Panc1 (cell line): ENCODE measurements around the gene FLVCR1. TPM values are rescaled to one million over a fixed set of nuclear protein-coding genes. Genes with fewer than 3 reads are reported as not detected.

ENCODE experiments used
- ATAC-seq: fragments of 200-7000 bp; cut with Tn5 transposase; 2 replicates; pipeline ENCODE4 v1.9.1; 2020; ENCODE audit warnings: mild to moderate bottlenecking, moderate library complexity
- BruUV-seq: library from RNA; stranded (reverse); fragments of 400-500 nt; replicated peaks from 2 replicates; lab custom pipeline; 2021; lab: Mats Ljungman, UMichigan
- CTCF ChIA-PET: fragments of 300-600 bp; sonication (Branson Sonifier 250); formaldehyde crosslinking; loops from one replicate; lab custom pipeline; 2022; ENCODE audit warnings: antibody characterized with exemption; lab: Charles Lee
- POLR2A ChIA-PET: fragments of 300-600 bp; sonication (Branson Sonifier 250); formaldehyde crosslinking; loops from one replicate; lab custom pipeline; 2022; ENCODE audit warnings: antibody characterized with exemption; lab: Charles Lee
- DNase-seq: peaks from one replicate; pipeline ENCODE4 v3.0.0-alpha.2; 2010; ENCODE audit warnings: low read depth, low spot score
- H3K27ac ChIP-seq: 2 replicates; pipeline ENCODE4 v1.5.1; 2011; ENCODE audit warnings: mild to moderate bottlenecking, low read length, inconsistent platforms
- H3K27me3 ChIP-seq: fragments of 200-500 bp; sonication (Bioruptor generic); 2 replicates; pipeline ENCODE4 v1.6.0; 2014; ENCODE audit warnings: low read length, inconsistent platforms; ENCODE audit not compliant: control insufficient read depth, insufficient read depth
- H3K36me3 ChIP-seq: fragments of 200-500 bp; sonication (Bioruptor generic); 2 replicates; pipeline ENCODE4 v1.5.1; 2014; ENCODE audit warnings: inconsistent platforms, mild to moderate bottlenecking, low read length, moderate library complexity; ENCODE audit not compliant: control insufficient read depth, insufficient read depth
- H3K4me1 ChIP-seq: 2 replicates; pipeline ENCODE4 v1.5.1; 2011; ENCODE audit warnings: inconsistent platforms, mild to moderate bottlenecking, low read length, moderate library complexity; ENCODE audit not compliant: control insufficient read depth, insufficient read depth
- H3K4me3 ChIP-seq, 2 experiments: 2 replicates each; pipeline ENCODE4 v1.5.1; 2011 to 2012; ENCODE audit warnings: low read depth in 2 of 2, low read length in 2 of 2, mild to moderate bottlenecking in 2 of 2, inconsistent platforms in 1 of 2, moderate library complexity in 1 of 2
- H3K9me3 ChIP-seq: fragments of 200-500 bp; sonication (Bioruptor generic); 2 replicates; pipeline ENCODE4 v1.5.1; 2014; ENCODE audit warnings: low read depth, mild to moderate bottlenecking, inconsistent platforms, low read length, moderate library complexity; ENCODE audit not compliant: control insufficient read depth, insufficient read depth
- POLR2AphosphoS5 ChIP-seq: IDR thresholded peaks from 2 replicates; pipeline ENCODE4 v1.6.1; 2012; ENCODE audit warnings: mild to moderate bottlenecking, low read depth, low read length, moderate library complexity
- REST ChIP-seq, 2 experiments: IDR thresholded peaks; 2 replicates each; pipeline ENCODE4 v1.6.1; 2011 to 2012; ENCODE audit warnings: low read depth in 2 of 2, control low read depth in 1 of 2, low read length in 1 of 2, mild to moderate bottlenecking in 1 of 2, moderate library complexity in 1 of 2; ENCODE audit not compliant: insufficient read depth in 1 of 2
- SIN3A ChIP-seq: IDR thresholded peaks from 2 replicates; pipeline ENCODE4 v1.6.1; 2012; ENCODE audit warnings: low read depth, mild to moderate bottlenecking, low read length, moderate library complexity, borderline replicate concordance; ENCODE audit not compliant: insufficient read depth
- TCF7L2 ChIP-seq: IDR thresholded peaks from 2 replicates; pipeline ENCODE4 v1.6.1; 2011; ENCODE audit warnings: mild to moderate bottlenecking, low read depth, low read length, inconsistent platforms
- in situ Hi-C: cut with HindIII; loops from 2 replicates; pipeline ENCODE4 v1.10.0; 2016; ENCODE audit warnings: low sequenced_read_pairs, low pct_unique_long_range_greater_than_20kb
- intact Hi-C: fragments of 100-400 bp; cut with micrococcal nuclease; formaldehyde crosslinking; loops from one replicate; pipeline ENCODE4 v1.10.0; 2022; ENCODE audit not compliant: unreplicated experiment
- total RNA-seq: library from RNA; stranded (reverse); gene quantifications from one replicate; pipeline ENCODE4 v1.2.1, GENCODE V29; 2021; ENCODE audit not compliant: unreplicated experiment
- TF ChIP-seq, protein P1 (sequence below): fragments of 450-650 bp; IDR thresholded peaks from 2 replicates; pipeline ENCODE4 v1.5.1; 2017; ENCODE audit warnings: mild to moderate bottlenecking

FLVCR1 gene
- total RNA-seq, 1 experiment from 2014 or later, result 21.4 TPM

DNA sequence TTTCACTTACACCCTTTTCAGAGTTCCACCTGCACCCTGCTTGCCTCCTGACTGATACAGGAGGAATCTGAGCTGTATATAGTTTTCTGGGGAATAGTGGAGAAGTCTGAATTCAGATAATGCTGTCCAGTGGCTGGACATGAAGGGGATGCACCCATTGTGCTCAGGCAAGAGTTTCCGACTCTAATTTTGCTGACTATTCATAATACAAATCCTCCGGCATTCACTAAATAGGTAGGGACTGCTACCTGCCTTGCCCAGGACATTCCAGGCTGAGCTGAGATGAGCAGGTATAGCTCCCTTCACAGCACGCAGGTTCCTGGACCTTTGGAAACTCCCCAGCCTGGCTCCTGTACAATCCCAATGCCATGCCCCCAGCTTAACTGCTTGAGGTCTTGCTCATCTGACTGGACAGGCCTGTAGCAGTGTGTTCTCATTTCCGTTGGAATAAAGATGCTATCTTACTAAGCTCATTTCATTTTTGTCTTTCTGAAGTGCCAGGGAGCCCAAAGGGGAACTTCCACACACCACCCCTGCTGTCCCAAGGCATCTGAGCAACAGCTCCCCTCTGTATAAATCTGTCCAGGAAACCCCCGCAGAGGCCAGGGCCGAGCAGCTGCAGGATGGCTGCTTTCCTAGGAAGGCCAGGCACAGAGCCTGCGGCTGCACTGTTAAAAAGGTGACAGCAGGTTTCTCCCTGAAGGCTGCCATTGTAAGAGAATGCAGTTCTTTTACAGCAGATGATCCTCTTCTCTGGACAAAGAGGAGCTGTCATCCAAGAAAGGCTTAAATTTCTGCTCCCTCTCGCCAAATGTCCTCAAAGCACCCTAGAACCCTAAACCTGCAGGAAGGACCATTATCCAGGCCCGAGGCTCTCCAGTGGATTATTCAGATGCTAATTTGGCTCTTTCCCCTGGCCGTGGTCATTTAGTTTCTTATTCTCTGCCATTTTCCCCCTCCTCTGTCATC is 70.5 kb downstream of the FLVCR1 start:
- CTCF ChIA-PET, result no interaction called here
- BruUV-seq, result no TSS peak
- Histone ChIP-seq H3K4me3 (no peak overlapping the region), H3K27me3 (no peaks in the 10 kb centered on the region), H3K9me3 (no peaks in the 10 kb centered on the region), H3K27ac (no peak overlapping the region), H3K4me1 (no peaks in the 10 kb centered on the region), H3K36me3 (no peaks in the 10 kb centered on the region)
- ATAC-seq, result peak; percentile 62
- POLR2A ChIA-PET, result no interaction called here
- intact Hi-C loops (no loop called here), in situ Hi-C loops (no loop called here)
- DNase-seq, result no peak
- TF ChIP-seq SIN3A, result no peak
- no peak for TF ChIP-seq REST (IDR thresholded peaks at IDR 0.05; ENCODE audit: insufficient read depth in 1 of 2, low read depth in 2 of 2, low read length in 1 of 2)
- TF ChIP-seq TCF7L2, result no peak
- TF ChIP-seq POLR2AphosphoS5, result no peak
- TF ChIP-seq, protein P1, sequence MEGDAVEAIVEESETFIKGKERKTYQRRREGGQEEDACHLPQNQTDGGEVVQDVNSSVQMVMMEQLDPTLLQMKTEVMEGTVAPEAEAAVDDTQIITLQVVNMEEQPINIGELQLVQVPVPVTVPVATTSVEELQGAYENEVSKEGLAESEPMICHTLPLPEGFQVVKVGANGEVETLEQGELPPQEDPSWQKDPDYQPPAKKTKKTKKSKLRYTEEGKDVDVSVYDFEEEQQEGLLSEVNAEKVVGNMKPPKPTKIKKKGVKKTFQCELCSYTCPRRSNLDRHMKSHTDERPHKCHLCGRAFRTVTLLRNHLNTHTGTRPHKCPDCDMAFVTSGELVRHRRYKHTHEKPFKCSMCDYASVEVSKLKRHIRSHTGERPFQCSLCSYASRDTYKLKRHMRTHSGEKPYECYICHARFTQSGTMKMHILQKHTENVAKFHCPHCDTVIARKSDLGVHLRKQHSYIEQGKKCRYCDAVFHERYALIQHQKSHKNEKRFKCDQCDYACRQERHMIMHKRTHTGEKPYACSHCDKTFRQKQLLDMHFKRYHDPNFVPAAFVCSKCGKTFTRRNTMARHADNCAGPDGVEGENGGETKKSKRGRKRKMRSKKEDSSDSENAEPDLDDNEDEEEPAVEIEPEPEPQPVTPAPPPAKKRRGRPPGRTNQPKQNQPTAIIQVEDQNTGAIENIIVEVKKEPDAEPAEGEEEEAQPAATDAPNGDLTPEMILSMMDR, result no peak

DNA sequence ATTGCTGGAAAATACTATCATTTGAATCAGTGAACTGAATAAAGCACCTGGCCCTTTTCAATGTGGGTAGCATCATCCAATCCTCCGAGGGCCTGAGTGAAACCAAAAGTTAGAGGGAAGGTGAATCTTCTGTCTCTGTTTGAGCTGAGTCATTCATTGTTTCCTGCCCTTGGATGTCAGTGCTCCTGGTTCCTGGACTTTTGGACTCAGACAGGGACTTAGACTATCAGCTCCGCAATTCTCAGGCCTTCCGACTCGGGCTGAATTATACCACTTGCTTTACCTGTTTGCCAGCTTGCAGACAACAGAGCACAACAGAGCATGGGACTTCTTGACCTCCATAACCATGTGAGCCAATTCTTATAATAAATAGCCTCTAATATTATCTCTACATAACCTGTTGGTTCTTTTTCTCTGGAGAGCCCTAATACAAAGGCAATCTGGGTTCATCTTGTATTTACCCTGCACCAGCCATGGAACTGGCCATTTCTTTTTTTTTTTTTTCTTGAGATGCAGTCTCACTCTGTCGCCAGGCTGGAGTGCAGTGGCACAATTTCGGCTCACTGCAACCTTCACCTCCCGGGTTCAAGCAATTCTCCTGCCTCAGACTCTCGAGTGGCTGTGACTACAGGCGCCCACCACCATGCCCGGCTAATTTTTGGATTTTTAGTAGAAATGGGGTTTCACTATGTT is 73.1 kb downstream of the FLVCR1 start:
- BruUV-seq, result no TSS peak
- in situ Hi-C loops, result no loop called here
- DNase-seq (no peak), ATAC-seq (no peak)
- POLR2A ChIA-PET, result interaction anchor here (0.6 kb wide), 1 partner anchor 17 kb away, joined by 3 read pairs; no protein-coding TSS in a partner anchor
- no peaks in the 10 kb centered on the region for H3K27me3 ChIP-seq
- TF ChIP-seq SIN3A (no peak), REST (IDR thresholded peaks at IDR 0.05; ENCODE audit: insufficient read depth in 1 of 2, low read depth in 2 of 2, low read length in 1 of 2) (no peak), TCF7L2 (no peak), POLR2AphosphoS5 (no peak)
- TF ChIP-seq, protein P1, result no peak
- no peak overlapping the region for H3K27ac ChIP-seq
- H3K36me3 ChIP-seq, result no peaks in the 10 kb centered on the region
- intact Hi-C loops, result no loop called here
- CTCF ChIA-PET, result no interaction called here
- H3K4me1 ChIP-seq, result no peaks in the 10 kb centered on the region
- H3K4me3 ChIP-seq, result no peak overlapping the region
- no peaks in the 10 kb centered on the region for H3K9me3 ChIP-seq
